ENCODE data around the gene CEPT1.

Gene CEPT1

GRCh38 chr1:111228748-111229126 is 88.7 kb downstream of the CEPT1 start:
- FAIRE-seq, result no peak

- FAIRE-seq, result no peak
Observed at GRCh38 chr1:111232134-111232533, 92.1 kb downstream of the CEPT1 start.

- no peak for FAIRE-seq
Observed at GRCh38 chr1:111234258-111234657, 94.2 kb downstream of the CEPT1 start.
